ENCODE measurements around the gene GMDS. TPM values are rescaled to one million over a fixed set of nuclear protein-coding genes. Genes with fewer than 3 reads are reported as not detected.

GMDS gene
- total and polyA plus RNA-seq, 2 experiments from 2014 or later = 30.1 to 36.5 TPM

- H4K20me1 ChIP-seq (replicated peaks; ENCODE audit: insufficient read depth) = no peaks in the 10 kb centered on the region
- H3K4me1 ChIP-seq (ENCODE audit: insufficient read depth) = no peaks in the 10 kb centered on the region
- TF ChIP-seq ZNF331 (CRISPR knock-in tag; IDR thresholded peaks at IDR 0.05; ENCODE audit: low read depth) = no peak
- no peak for TF ChIP-seq REST (IDR thresholded peaks at IDR 0.05; ENCODE audit: unreplicated experiment)
- TF ChIP-seq CTCF (conservative IDR thresholded peaks at IDR 0.05; ENCODE audit: low read depth in 2 of 2) = no peak
- TF ChIP-seq NANOG (IDR thresholded peaks at IDR 0.05; ENCODE audit: borderline replicate concordance) = no peak
- TF ChIP-seq ZNF114 (CRISPR knock-in tag; IDR thresholded peaks at IDR 0.05) = no peak
- no peak for TF ChIP-seq EZH2phosphoT487 (IDR thresholded peaks at IDR 0.05; ENCODE audit: unreplicated experiment)
- no peak for TF ChIP-seq ZNF462 (CRISPR knock-in tag; IDR thresholded peaks at IDR 0.05)
- TF ChIP-seq POLR2AphosphoS5 (IDR thresholded peaks at IDR 0.05; ENCODE audit: low read depth) = no peak
- TF ChIP-seq ETS1 (IDR thresholded peaks at IDR 0.05) = no peak
- no peak for TF ChIP-seq EZH2 (IDR thresholded peaks at IDR 0.05; ENCODE audit: low read depth, unreplicated experiment)
- no peak for TF ChIP-seq JUNB (IDR thresholded peaks at IDR 0.05; ENCODE audit: unreplicated experiment)
- TF ChIP-seq STAT1 (IDR thresholded peaks at IDR 0.05; ENCODE audit: unreplicated experiment) = no peak
- no peak for TF ChIP-seq CREB1 (CRISPR knock-in tag; IDR thresholded peaks at IDR 0.05; ENCODE audit: low read depth)
- H3K4me3 ChIP-seq = no peak overlapping the region
- no peak overlapping the region for H3K27ac ChIP-seq (ENCODE audit: low read depth)
- no peaks in the 10 kb centered on the region for H3K9me3 Mint-ChIP-seq
- no peaks in the 10 kb centered on the region for H3F3A ChIP-seq (replicated peaks; ENCODE audit: low read depth)
- H3K36me3 ChIP-seq (ENCODE audit: insufficient read depth) = no peaks in the 10 kb centered on the region
- peaks cover 15% of the 10 kb centered on the region for H3K4me1 Mint-ChIP-seq
- no peaks in the 10 kb centered on the region for H3K79me2 ChIP-seq (replicated peaks; ENCODE audit: insufficient read depth)
- no peaks in the 10 kb centered on the region for H3K27me3 ChIP-seq (ENCODE audit: insufficient read depth)
- no peak for DNase-seq (ENCODE audit: low spot score)
- peaks cover 21% of the 10 kb centered on the region for H3K27me3 Mint-ChIP-seq (ENCODE audit: insufficient read depth, low read depth, poor library complexity)
- H3K36me3 Mint-ChIP-seq (ENCODE audit: low read depth) = no peaks in the 10 kb centered on the region; the same call in 2 of the 3 replicates
- no peak for ATAC-seq
- no peak overlapping the region for H3K27ac Mint-ChIP-seq
- H2AFZ ChIP-seq = no peak overlapping the region
- H3K4me2 ChIP-seq = no peak overlapping the region
- no peaks in the 10 kb centered on the region for H3K9me2 ChIP-seq (ENCODE audit: insufficient read depth)
- H3K4me3 Mint-ChIP-seq = no peak overlapping the region
Observed at GRCh38 chr6:1643111-1643510, 602.3 kb downstream of the GMDS start.
